GDM1 (cell line): ENCODE measurements around the gene ABCB8.
"Not testable (repeated sequence)": the region's sequence is repeated elsewhere in the genome, so short reads cannot be mapped to it uniquely, and the experiment has no call there.

Experiments used
- DNase-seq: peaks from one replicate; lab custom pipeline; 2025; lab: John Stamatoyannopoulos, UW

The ABCB8 gene

GRCh38 chr7:151035026-151035717 is 6.9 kb downstream of the ABCB8 start:
- no peak for DNase-seq

DNA sequence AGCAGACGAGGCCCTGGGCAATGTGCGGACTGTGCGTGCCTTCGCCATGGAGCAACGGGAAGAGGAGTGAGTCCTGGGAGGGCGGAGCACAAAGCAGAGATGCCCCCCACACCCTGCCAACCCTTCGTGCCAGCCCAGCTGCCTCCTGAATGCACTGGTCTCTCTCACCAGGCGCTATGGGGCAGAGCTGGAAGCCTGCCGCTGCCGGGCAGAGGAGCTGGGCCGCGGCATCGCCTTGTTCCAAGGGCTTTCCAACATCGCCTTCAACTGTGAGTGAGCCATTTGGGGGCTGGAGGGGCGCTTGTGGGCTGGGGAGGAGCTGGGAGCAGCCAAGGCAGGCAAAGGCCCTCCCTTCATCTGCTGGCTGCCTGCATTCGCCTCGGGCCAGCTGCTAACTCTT is 7.7 kb downstream of the ABCB8 start:
- no peak for DNase-seq

- DNase-seq: peak; percentile 78
Measured at GRCh38 chr7:151038951-151039849, 10.9 kb downstream of the ABCB8 start.

DNA sequence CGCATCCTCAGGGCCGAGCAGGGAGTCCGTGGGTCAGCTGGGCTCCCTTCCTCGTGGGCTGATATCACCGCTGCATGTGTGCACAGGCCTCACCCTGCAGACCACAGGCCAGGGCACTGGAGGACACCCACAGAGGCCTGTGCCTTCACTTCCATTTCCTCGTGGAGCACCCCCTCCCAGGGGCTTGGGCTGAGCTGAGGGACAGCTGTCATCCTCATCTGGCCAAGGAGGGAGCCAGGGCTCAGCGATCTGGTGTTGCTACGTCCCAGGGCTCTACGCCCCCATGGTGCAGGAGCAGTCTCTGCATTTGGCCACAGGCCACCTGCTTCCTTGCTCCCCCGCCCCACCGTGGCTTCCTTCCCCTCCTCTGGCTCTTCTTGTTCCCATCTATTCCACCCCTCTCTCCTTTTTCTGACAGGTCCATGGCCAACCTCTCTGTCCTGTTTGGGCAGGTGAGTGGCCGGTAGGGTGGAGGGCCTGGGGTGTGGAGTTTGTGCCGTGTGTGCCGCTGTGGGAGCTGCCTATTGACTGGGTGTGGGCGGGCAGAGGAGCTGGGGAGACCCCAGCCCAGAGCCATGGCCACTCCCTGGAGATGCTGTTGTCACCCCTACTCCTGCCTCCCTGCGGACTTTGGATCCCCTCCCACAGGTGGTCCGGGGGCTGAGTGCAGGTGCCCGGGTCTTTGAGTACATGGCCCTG is 11.7 kb downstream of the ABCB8 start:
- peak; percentile 30 for DNase-seq

- DNase-seq: no peak
Measured at GRCh38 chr7:151040616-151041375, 12.5 kb downstream of the ABCB8 start.

DNA sequence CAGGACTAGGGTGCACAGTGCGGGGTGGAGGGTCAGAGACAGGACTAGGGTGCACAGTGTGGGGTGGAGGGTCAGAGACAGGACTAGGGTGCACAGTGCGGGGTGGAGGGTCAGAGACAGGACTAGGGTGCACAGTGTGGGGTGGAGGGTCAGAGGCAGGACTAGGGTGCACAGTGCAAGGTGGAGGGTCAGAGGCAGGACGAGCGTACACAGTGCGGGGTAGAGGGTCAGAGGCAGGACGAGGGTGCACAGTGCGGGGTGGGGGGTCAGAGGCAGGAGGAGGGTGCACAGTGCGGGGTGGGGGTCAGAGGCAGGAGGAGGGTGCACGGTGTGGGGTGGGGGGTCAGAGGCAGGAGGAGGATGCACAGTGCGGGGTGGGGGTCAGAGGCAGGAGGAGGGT is 15.2 kb downstream of the ABCB8 start:
- not testable (repeated sequence) for DNase-seq

GRCh38 chr7:151043959-151044358 is 15.7 kb downstream of the ABCB8 start:
- no peak for DNase-seq

- no peak for DNase-seq
Measured at GRCh38 chr7:151045262-151045661, 17.0 kb downstream of the ABCB8 start.

- no peak for DNase-seq
Measured at GRCh38 chr7:151045967-151046366, 17.7 kb downstream of the ABCB8 start.

GRCh38 chr7:151046603-151047573 is 18.6 kb downstream of the ABCB8 start:
- DNase-seq: no peak

- DNase-seq: no peak
Measured at GRCh38 chr7:151047976-151048815, 19.9 kb downstream of the ABCB8 start, which contains the start of gene ASIC3. ASIC3 (plus strand) TSS chr7:151048531; CDS start chr7:151048886, 355 bp downstream.

DNA sequence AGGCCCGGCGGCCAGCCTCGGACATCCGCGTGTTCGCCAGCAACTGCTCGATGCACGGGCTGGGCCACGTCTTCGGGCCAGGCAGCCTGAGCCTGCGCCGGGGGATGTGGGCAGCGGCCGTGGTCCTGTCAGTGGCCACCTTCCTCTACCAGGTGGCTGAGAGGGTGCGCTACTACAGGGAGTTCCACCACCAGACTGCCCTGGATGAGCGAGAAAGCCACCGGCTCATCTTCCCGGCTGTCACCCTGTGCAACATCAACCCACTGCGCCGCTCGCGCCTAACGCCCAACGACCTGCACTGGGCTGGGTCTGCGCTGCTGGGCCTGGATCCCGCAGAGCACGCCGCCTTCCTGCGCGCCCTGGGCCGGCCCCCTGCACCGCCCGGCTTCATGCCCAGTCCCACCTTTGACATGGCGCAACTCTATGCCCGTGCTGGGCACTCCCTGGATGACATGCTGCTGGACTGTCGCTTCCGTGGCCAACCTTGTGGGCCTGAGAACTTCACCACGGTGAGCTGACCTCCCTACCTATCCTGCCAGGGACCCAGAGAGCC is 20.7 kb downstream of the ABCB8 start:
- no peak for DNase-seq

DNA sequence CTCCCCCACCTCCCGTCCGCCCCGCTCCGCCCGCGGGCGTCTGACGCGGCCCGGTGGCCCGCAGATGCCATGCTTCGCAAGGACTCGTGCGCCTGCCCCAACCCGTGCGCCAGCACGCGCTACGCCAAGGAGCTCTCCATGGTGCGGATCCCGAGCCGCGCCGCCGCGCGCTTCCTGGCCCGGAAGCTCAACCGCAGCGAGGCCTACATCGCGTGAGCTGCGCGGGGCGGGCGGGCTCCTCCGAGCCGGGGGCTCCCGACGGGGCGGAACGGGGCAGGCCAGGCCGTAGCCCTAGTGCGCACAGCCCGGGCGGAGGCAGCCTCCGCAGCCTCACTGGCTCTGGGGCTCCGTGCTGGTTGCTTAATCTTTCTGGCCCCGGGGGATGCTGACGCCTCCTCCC is 22.9 kb downstream of the ABCB8 start:
- no peak for DNase-seq

DNA sequence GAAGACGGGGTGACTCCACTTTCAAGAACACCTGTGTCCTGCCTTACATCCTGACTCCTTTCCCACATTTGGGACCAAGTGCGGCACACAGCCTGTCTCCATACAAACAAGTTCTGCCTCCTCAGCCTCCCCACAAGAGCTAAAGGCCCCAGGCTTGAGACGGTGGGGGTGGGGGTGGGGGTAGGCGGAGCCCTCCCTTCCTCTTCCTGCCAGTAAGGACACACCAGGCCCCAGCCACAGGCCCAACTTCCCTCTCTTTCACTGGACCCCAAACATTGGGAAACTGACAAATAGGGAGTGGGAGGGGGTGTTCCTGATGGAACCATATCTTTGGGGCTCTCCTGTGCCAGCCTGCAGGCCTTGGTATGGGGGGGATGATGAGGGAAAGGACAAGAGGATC is 24.8 kb downstream of the ABCB8 start:
- DNase-seq: peak; percentile 55

GRCh38 chr7:151053751-151054150 is 25.5 kb downstream of the ABCB8 start:
- no peak for DNase-seq

- DNase-seq: no peak
Measured at GRCh38 chr7:151056283-151056665, 28.0 kb downstream of the ABCB8 start.

- no peak for DNase-seq
Measured at GRCh38 chr7:151056666-151057505, 28.6 kb downstream of the ABCB8 start.

GRCh38 chr7:151057506-151057988 is 29.3 kb downstream of the ABCB8 start, which contains the start of gene CDK5:
CDK5 (minus strand) TSS chr7:151057897; CDS start chr7:151057848, 49 bp downstream.
- DNase-seq: no peak
